ENCODE measurements around the gene DDX60.
"Not testable (repeated sequence)": the region's sequence is repeated elsewhere in the genome, so short reads cannot be mapped to it uniquely, and the experiment has no call there.

Gene DDX60

GRCh38 chr4:168285850-168286249 lies 32.7 kb downstream of the DDX60 start:
- H3K9ac ChIP-seq (ENCODE audit: low read length); H3K79me1 ChIP-seq (ENCODE audit: low read length); H3K4ac ChIP-seq (ENCODE audit: low read depth, low read length); H2AK5ac ChIP-seq (ENCODE audit: low read length); H3K14ac ChIP-seq (ENCODE audit: low read length); H3K4me3 ChIP-seq (ENCODE audit: low read depth, low read length); H4K12ac ChIP-seq (ENCODE audit: low read depth, low read length); H3K18ac ChIP-seq (ENCODE audit: low read length); H3K23ac ChIP-seq (ENCODE audit: low read length); H3K36me3 ChIP-seq (ENCODE audit: control insufficient read depth in 1 of 2, insufficient read depth in 2 of 2, low read length in 2 of 2); H2BK12ac ChIP-seq (ENCODE audit: low read length); H4K91ac ChIP-seq (ENCODE audit: low read depth, low read length); H2BK5ac ChIP-seq (ENCODE audit: low read depth, low read length, poor library complexity); H2AFZ ChIP-seq (ENCODE audit: insufficient read depth, low read length, poor library complexity); DNase-seq; H4K8ac ChIP-seq (ENCODE audit: low read depth, low read length); H3K79me2 ChIP-seq (ENCODE audit: control insufficient read depth, insufficient read depth, low read length, poor library complexity); H3K4me2 ChIP-seq (ENCODE audit: low read length); H3K27ac ChIP-seq (ENCODE audit: low read depth, low read length); H3K27me3 ChIP-seq (ENCODE audit: insufficient read depth, low read length); H2BK120ac ChIP-seq (ENCODE audit: insufficient read depth, low read length, poor library complexity); H3K9me3 ChIP-seq (ENCODE audit: insufficient read depth, low read depth, low read length); H3K4me1 ChIP-seq (ENCODE audit: control insufficient read depth in 1 of 2, insufficient read depth in 2 of 2, low read length in 2 of 2): not testable (repeated sequence)
- no CpG with 5 or more reads among the region's 1 CpG for WGBS (ENCODE audit: extremely low coverage, insufficient coverage, insufficient read length)

- no peaks in the 10 kb centered on the region for H3K4me1 ChIP-seq (ENCODE audit: control insufficient read depth in 1 of 2, insufficient read depth in 2 of 2, low read length in 2 of 2)
- no peaks in the 10 kb centered on the region for H3K36me3 ChIP-seq (ENCODE audit: control insufficient read depth in 1 of 2, insufficient read depth in 2 of 2, low read length in 2 of 2)
- no peaks in the 10 kb centered on the region for H3K79me2 ChIP-seq (ENCODE audit: control insufficient read depth, insufficient read depth, low read length, poor library complexity)
- no peak overlapping the region for H3K27ac ChIP-seq (ENCODE audit: low read depth, low read length)
- H2AK5ac ChIP-seq (ENCODE audit: low read length), result no peak overlapping the region
- no peaks in the 10 kb centered on the region for H3K27me3 ChIP-seq (ENCODE audit: insufficient read depth, low read length)
- H3K18ac ChIP-seq (ENCODE audit: low read length), result no peak overlapping the region
- no peaks in the 10 kb centered on the region for H3K9me3 ChIP-seq (ENCODE audit: insufficient read depth, low read depth, low read length)
- no peak overlapping the region for H2BK120ac ChIP-seq (ENCODE audit: insufficient read depth, low read length, poor library complexity)
- no peak overlapping the region for H4K8ac ChIP-seq (ENCODE audit: low read depth, low read length)
- no peaks in the 10 kb centered on the region for H3K79me1 ChIP-seq (ENCODE audit: low read length)
- H3K4me2 ChIP-seq (ENCODE audit: low read length), result no peak overlapping the region
- H3K4me3 ChIP-seq (ENCODE audit: low read depth, low read length), result no peak overlapping the region
- no peak overlapping the region for H3K4ac ChIP-seq (ENCODE audit: low read depth, low read length)
- H3K23ac ChIP-seq (ENCODE audit: low read length), result no peak overlapping the region
- no peak overlapping the region for H4K12ac ChIP-seq (ENCODE audit: low read depth, low read length)
- no peak overlapping the region for H2AFZ ChIP-seq (ENCODE audit: insufficient read depth, low read length, poor library complexity)
- H4K91ac ChIP-seq (ENCODE audit: low read depth, low read length), result no peak overlapping the region
- H3K9ac ChIP-seq (ENCODE audit: low read length), result no peak overlapping the region
- DNase-seq, result no peak
- no peak overlapping the region for H2BK12ac ChIP-seq (ENCODE audit: low read length)
- no peak overlapping the region for H2BK5ac ChIP-seq (ENCODE audit: low read depth, low read length, poor library complexity)
- no peak overlapping the region for H3K14ac ChIP-seq (ENCODE audit: low read length)
- WGBS (ENCODE audit: extremely low coverage, insufficient coverage, insufficient read length), result no CpG with 5 or more reads among the region's 2 CpGs
Measured at GRCh38 chr4:168279556-168279955, 39.0 kb downstream of the DDX60 start.

DNA sequence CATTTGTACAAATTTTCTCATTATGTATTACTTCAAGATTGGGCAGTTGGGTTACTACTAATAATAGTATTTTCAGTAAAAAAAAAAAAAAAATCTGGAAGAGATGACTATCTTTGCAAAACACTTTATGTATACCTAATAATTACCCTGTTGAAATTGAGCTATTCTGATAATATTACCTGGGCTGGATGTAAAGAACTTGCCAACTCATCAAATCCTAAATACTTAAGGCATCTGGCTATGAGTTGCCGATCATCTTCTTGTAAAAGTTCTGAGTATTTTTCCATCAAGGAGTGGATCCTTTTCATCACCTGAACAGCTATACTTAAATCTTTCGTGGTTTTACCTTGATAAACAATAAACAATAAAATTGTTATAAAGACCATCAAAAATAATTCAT lies 42.7 kb downstream of the DDX60 start:
- Histone ChIP-seq H3K23ac (ENCODE audit: low read length) (no peak overlapping the region), H3K18ac (ENCODE audit: low read length) (no peak overlapping the region), H3K4ac (ENCODE audit: low read depth, low read length) (no peak overlapping the region), H2BK12ac (ENCODE audit: low read length) (no peak overlapping the region), H3K14ac (ENCODE audit: low read length) (no peak overlapping the region), H4K8ac (ENCODE audit: low read depth, low read length) (no peak overlapping the region), H3K79me1 (ENCODE audit: low read length) (no peaks in the 10 kb centered on the region), H3K4me3 (ENCODE audit: low read depth, low read length) (no peak overlapping the region), H3K4me2 (ENCODE audit: low read length) (no peak overlapping the region), H3K27ac (ENCODE audit: low read depth, low read length) (no peak overlapping the region), H4K12ac (ENCODE audit: low read depth, low read length) (no peak overlapping the region), H3K9ac (ENCODE audit: low read length) (no peak overlapping the region), H2BK5ac (ENCODE audit: low read depth, low read length, poor library complexity) (no peak overlapping the region), H3K9me3 (ENCODE audit: insufficient read depth, low read depth, low read length) (no peaks in the 10 kb centered on the region), H4K91ac (ENCODE audit: low read depth, low read length) (no peak overlapping the region), H2BK120ac (ENCODE audit: insufficient read depth, low read length, poor library complexity) (no peak overlapping the region), H3K4me1 (ENCODE audit: control insufficient read depth in 1 of 2, insufficient read depth in 2 of 2, low read length in 2 of 2) (no peaks in the 10 kb centered on the region), H2AFZ (ENCODE audit: insufficient read depth, low read length, poor library complexity) (no peak overlapping the region), H3K27me3 (ENCODE audit: insufficient read depth, low read length) (no peaks in the 10 kb centered on the region), H2AK5ac (ENCODE audit: low read length) (no peak overlapping the region), H3K79me2 (ENCODE audit: control insufficient read depth, insufficient read depth, low read length, poor library complexity) (no peaks in the 10 kb centered on the region), H3K36me3 (ENCODE audit: control insufficient read depth in 1 of 2, insufficient read depth in 2 of 2, low read length in 2 of 2) (no peaks in the 10 kb centered on the region)
- WGBS (ENCODE audit: extremely low coverage, insufficient coverage, insufficient read length), result no CpG with 5 or more reads among the region's 2 CpGs
- no peak for DNase-seq

DNA sequence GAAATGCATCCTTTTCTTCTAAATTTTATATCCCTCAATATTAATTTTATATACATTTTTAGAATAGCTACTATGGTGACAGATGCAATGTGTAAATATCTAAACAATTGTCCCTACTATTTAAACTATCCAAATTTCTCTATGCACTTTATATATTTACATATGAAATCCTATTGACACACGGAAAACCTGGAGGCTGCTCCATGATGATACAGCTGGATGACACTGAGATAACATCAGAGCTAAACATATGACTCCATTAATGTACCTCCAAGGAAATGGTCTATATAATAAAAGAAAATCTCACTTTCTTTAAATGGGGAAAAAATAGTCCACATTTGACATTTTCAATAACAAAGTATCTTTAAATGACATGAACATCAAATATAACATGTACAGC lies 43.7 kb downstream of the DDX60 start:
- H3K23ac ChIP-seq (ENCODE audit: low read length), result no peak overlapping the region
- no peak overlapping the region for H3K14ac ChIP-seq (ENCODE audit: low read length)
- H3K36me3 ChIP-seq (ENCODE audit: control insufficient read depth in 1 of 2, insufficient read depth in 2 of 2, low read length in 2 of 2), result no peaks in the 10 kb centered on the region
- H3K9me3 ChIP-seq (ENCODE audit: insufficient read depth, low read depth, low read length), result no peaks in the 10 kb centered on the region
- H4K91ac ChIP-seq (ENCODE audit: low read depth, low read length), result no peak overlapping the region
- H3K18ac ChIP-seq (ENCODE audit: low read length), result no peak overlapping the region
- no peak overlapping the region for H3K4me2 ChIP-seq (ENCODE audit: low read length)
- WGBS (ENCODE audit: extremely low coverage, insufficient coverage, insufficient read length), result no CpG with 5 or more reads among the region's 1 CpG
- no peak overlapping the region for H3K9ac ChIP-seq (ENCODE audit: low read length)
- H3K27ac ChIP-seq (ENCODE audit: low read depth, low read length), result no peak overlapping the region
- no peaks in the 10 kb centered on the region for H3K79me2 ChIP-seq (ENCODE audit: control insufficient read depth, insufficient read depth, low read length, poor library complexity)
- no peak overlapping the region for H2AK5ac ChIP-seq (ENCODE audit: low read length)
- no peak overlapping the region for H3K4ac ChIP-seq (ENCODE audit: low read depth, low read length)
- H2AFZ ChIP-seq (ENCODE audit: insufficient read depth, low read length, poor library complexity), result no peak overlapping the region
- DNase-seq, result no peak
- H4K12ac ChIP-seq (ENCODE audit: low read depth, low read length), result no peak overlapping the region
- no peak overlapping the region for H3K4me3 ChIP-seq (ENCODE audit: low read depth, low read length)
- no peak overlapping the region for H2BK5ac ChIP-seq (ENCODE audit: low read depth, low read length, poor library complexity)
- H2BK120ac ChIP-seq (ENCODE audit: insufficient read depth, low read length, poor library complexity), result no peak overlapping the region
- H2BK12ac ChIP-seq (ENCODE audit: low read length), result no peak overlapping the region
- no peaks in the 10 kb centered on the region for H3K4me1 ChIP-seq (ENCODE audit: control insufficient read depth in 1 of 2, insufficient read depth in 2 of 2, low read length in 2 of 2)
- H3K27me3 ChIP-seq (ENCODE audit: insufficient read depth, low read length), result no peaks in the 10 kb centered on the region
- H3K79me1 ChIP-seq (ENCODE audit: low read length), result no peaks in the 10 kb centered on the region
- no peak overlapping the region for H4K8ac ChIP-seq (ENCODE audit: low read depth, low read length)

Data from trophoblast cell (in vitro differentiated cells and primary cell).